HepG2 (cell line): ENCODE results near the gene TM9SF3. TPM values are rescaled to one million over a fixed set of nuclear protein-coding genes. Genes with fewer than 3 reads are reported as not detected.

ENCODE experiments used
- ATAC-seq: fragments of 200-7000 bp; cut with Tn5 transposase; 3 replicates; pipeline ENCODE4 v1.9.1; 2020; ENCODE audit warnings: mild to moderate bottlenecking, moderate library complexity
- BruUV-seq: library from RNA; stranded (reverse); fragments of 400-500 nt; replicated peaks from 2 replicates; lab custom pipeline; 2021; lab: Mats Ljungman, UMichigan
- CTCF ChIA-PET: fragments of 300-600 bp; formaldehyde crosslinking; extraction: SDS; loops from one replicate; lab custom pipeline; 2021; ENCODE audit warnings: low total read pairs, inconsistent platforms, low intra/inter-chr PET ratio; lab: Yijun Ruan, JAX
- POLR2A ChIA-PET: fragments of 350-600 bp; sonication (Branson Sonifier 250); formaldehyde crosslinking; loops from one replicate; lab custom pipeline; 2020; ENCODE audit warnings: antibody characterized with exemption, inconsistent platforms; lab: Yijun Ruan, JAX
- DNase-seq: peaks from one replicate; pipeline ENCODE4 v3.0.0-alpha.2; 2015; ENCODE audit warnings: low spot score
- FAIRE-seq: peaks from 3 replicates; lab custom pipeline; 2011; peaks lifted over from hg19 to GRCh38; lab: Jason Lieb, UNC
- H2AFZ ChIP-seq: one replicate; pipeline ENCODE4 v1.6.1; 2011; ENCODE audit warnings: low read length, inconsistent platforms
- H3K27ac ChIP-seq: fragments of 300-600 bp; 3 replicates; pipeline ENCODE4 v1.8.0; 2011; ENCODE audit warnings: mixed run types, mild to moderate bottlenecking, mixed read lengths, low read length, inconsistent platforms; ENCODE audit not compliant: insufficient read depth; ENCODE audit errors: extremely low read length
- H3K27me3 ChIP-seq, 2 experiments: fragments of 200-600 bp in 1 of 2; 2 replicates in 1 of 2; 3 replicates in 1 of 2; pipeline versions ENCODE4 v1.6.0 to v1.8.0; 2011; ENCODE audit warnings: low read length in 2 of 2, mild to moderate bottlenecking in 2 of 2, moderate library complexity in 2 of 2, inconsistent platforms in 1 of 2; ENCODE audit not compliant: insufficient read depth in 2 of 2, control insufficient read depth in 1 of 2
- H3K36me3 ChIP-seq, 2 experiments: fragments of 200-600 bp in 1 of 2; replicated peaks in 1 of 2; 2 replicates in 1 of 2; 3 replicates in 1 of 2; pipeline versions ENCODE4 v1.5.1 to v1.8.0; 2011; ENCODE audit warnings: low read length in 2 of 2, inconsistent platforms in 1 of 2; ENCODE audit not compliant: insufficient read depth in 2 of 2, control insufficient read depth in 1 of 2
- H3K4me1 ChIP-seq: 2 replicates; pipeline ENCODE4 v1.5.1; 2012; ENCODE audit warnings: low read length, inconsistent platforms; ENCODE audit not compliant: insufficient read depth
- H3K4me2 ChIP-seq: 2 replicates; pipeline ENCODE4 v1.6.0; 2011; ENCODE audit warnings: low read depth, low read length, inconsistent platforms
- H3K4me3 ChIP-seq, 3 experiments: fragments of 200-600 bp in 1 of 3; sonication (generic), shearing (Covaris generic) in 1 of 3; replicated peaks in 1 of 3; 2 replicates each; pipeline ENCODE4 v1.5.1; 2011 to 2016; ENCODE audit warnings: low read length in 3 of 3, inconsistent platforms in 2 of 3, low read depth in 2 of 3, mild to moderate bottlenecking in 2 of 3, control low read depth in 1 of 3, mixed read lengths in 1 of 3; ENCODE audit not compliant: insufficient read depth in 1 of 3
- H3K79me2 ChIP-seq: one replicate; pipeline ENCODE4 v1.6.1; 2011; ENCODE audit warnings: low read length, inconsistent platforms; ENCODE audit not compliant: insufficient read depth
- H3K9ac ChIP-seq: 2 replicates; pipeline ENCODE4 v1.6.0; 2011; ENCODE audit warnings: mild to moderate bottlenecking, low read depth, low read length, inconsistent platforms; ENCODE audit not compliant: insufficient read depth
- H3K9me3 ChIP-seq: 2 replicates; pipeline ENCODE4 v1.5.1; 2012; ENCODE audit warnings: mild to moderate bottlenecking, low read length
- H4K20me1 ChIP-seq: 2 replicates; pipeline ENCODE4 v1.6.0; 2011; ENCODE audit warnings: inconsistent platforms, mild to moderate bottlenecking, low read length, moderate library complexity; ENCODE audit not compliant: insufficient read depth
- CREM ChIP-seq, 2 experiments: sonication (generic) in 1 of 2; formaldehyde crosslinking in 1 of 2; IDR thresholded peaks; 2 replicates each; pipeline versions ENCODE4 v1.4.0 to v1.6.1; 2016 to 2020; ENCODE audit warnings: antibody characterized with exemption in 1 of 2, mild to moderate bottlenecking in 1 of 2, missing genetic modification reagents in 1 of 2
- DR1 ChIP-seq: sonication (generic); formaldehyde crosslinking; IDR thresholded peaks from 2 replicates; pipeline ENCODE4 v1.8.0; 2021; ENCODE audit warnings: mild to moderate bottlenecking, missing genetic modification reagents, inconsistent platforms
- JUN ChIP-seq: sonication (generic); formaldehyde crosslinking; IDR thresholded peaks from 2 replicates; pipeline ENCODE4 v1.4.0; 2020; ENCODE audit warnings: mild to moderate bottlenecking, missing genetic modification reagents
- MATR3 ChIP-seq: sonication (generic); formaldehyde crosslinking; IDR thresholded peaks from 2 replicates; pipeline ENCODE4 v1.4.0; 2020; ENCODE audit warnings: missing genetic modification reagents
- MXI1 ChIP-seq: IDR thresholded peaks from 3 replicates; pipeline ENCODE4 v1.6.1; 2012; ENCODE audit warnings: low read depth, low read length, inconsistent platforms, borderline replicate concordance
- NAIF1 ChIP-seq: sonication (generic); formaldehyde crosslinking; IDR thresholded peaks from 2 replicates; pipeline ENCODE4 v1.5.0; 2020; ENCODE audit warnings: mild to moderate bottlenecking, missing genetic modification reagents, borderline replicate concordance
- NFYC ChIP-seq: IDR thresholded peaks from 2 replicates; pipeline ENCODE4 v1.6.1; 2016; ENCODE audit warnings: missing genetic modification reagents, missing compliant biosample characterization
- PHF8 ChIP-seq: sonication (generic); formaldehyde crosslinking; IDR thresholded peaks from 2 replicates; pipeline ENCODE4 v1.5.0; 2020; ENCODE audit warnings: missing genetic modification reagents
- RXRB ChIP-seq: IDR thresholded peaks from 2 replicates; pipeline ENCODE4 v1.6.1; 2016; ENCODE audit warnings: borderline replicate concordance, missing genetic modification reagents, missing compliant biosample characterization
- YY1 ChIP-seq: IDR thresholded peaks from 2 replicates; pipeline ENCODE4 v1.6.1; 2011; ENCODE audit warnings: low read length, low read depth, moderate library complexity, mild to moderate bottlenecking; ENCODE audit not compliant: insufficient read depth, insufficient replicate concordance
- ZFP90 ChIP-seq: sonication (generic); formaldehyde crosslinking; IDR thresholded peaks from 2 replicates; pipeline ENCODE4 v1.8.0; 2022; ENCODE audit warnings: missing genetic modification reagents, mild to moderate bottlenecking, inconsistent platforms, borderline replicate concordance
- ZMYM3 ChIP-seq: sonication (generic); formaldehyde crosslinking; IDR thresholded peaks from 2 replicates; pipeline ENCODE4 v1.5.1; 2020; ENCODE audit warnings: mild to moderate bottlenecking, missing genetic modification reagents
- ZNF317 ChIP-seq: sonication (generic); formaldehyde crosslinking; IDR thresholded peaks from 2 replicates; pipeline ENCODE4 v1.5.0; 2020; ENCODE audit warnings: mild to moderate bottlenecking, missing genetic modification reagents
- ZNF510 ChIP-seq: sonication (generic); formaldehyde crosslinking; IDR thresholded peaks from 2 replicates; pipeline ENCODE4 v1.4.0; 2020; ENCODE audit warnings: low read depth, mild to moderate bottlenecking, missing genetic modification reagents
- ZNF7 ChIP-seq: IDR thresholded peaks from 2 replicates; pipeline ENCODE4 v1.6.1; 2016; ENCODE audit warnings: missing biosample characterization, missing genetic modification reagents
- WGBS: methylation state at CpG from one replicate; pipeline ENCODE4 v1.1.6; 2017; ENCODE audit warnings: low lambda C conversion rate; 5-methylcytosine and 5-hydroxymethylcytosine counted together
- in situ Hi-C: cut with HindIII; loops from 2 replicates; pipeline ENCODE4 v1.10.0; 2017; ENCODE audit warnings: low pct_unique_long_range_greater_than_20kb; ENCODE audit not compliant: extremely low pct_ligation_motif_present
- intact Hi-C: fragments of 100-400 bp; cut with micrococcal nuclease; formaldehyde crosslinking; loops from one replicate; pipeline ENCODE4 v1.10.0; 2022; ENCODE audit not compliant: unreplicated experiment
- polyA plus RNA-seq, 8 experiments: library from polyadenylated mRNA; depleted of rRNA in 3 of 8; stranded (reverse) in 7 of 8; unstranded in 1 of 8; fragments of >200 nt; fragmentation: Illumina TruSeq in 4 of 8; extraction: Trizol in 4 of 8; gene quantifications; 2 replicates each; pipeline versions ENCODE4 v1.2.1 to v1.2.3, GENCODE V29; 2011 to 2016; ENCODE audit warnings: low read depth in 4 of 8, missing spikeins in 1 of 8, mixed read lengths in 1 of 8; ENCODE audit not compliant: insufficient read depth in 1 of 8
- total RNA-seq, 5 experiments: library from RNA; depleted of rRNA; stranded (reverse); fragments of >200 nt; fragmentation: Illumina TruSeq; extraction: Trizol; gene quantifications; 2 replicates each; pipeline ENCODE4 v1.2.3, GENCODE V29; 2016; ENCODE audit warnings: low read depth in 1 of 5
- TF ChIP-seq, protein P1 (sequence below): sonication (generic); formaldehyde crosslinking; conservative IDR thresholded peaks from 2 replicates; pipeline ENCODE4 v1.4.0; 2020; ENCODE audit warnings: mild to moderate bottlenecking, missing genetic modification reagents, moderate library complexity
- TF ChIP-seq, protein P2 (sequence below): sonication (generic); formaldehyde crosslinking; IDR thresholded peaks from 2 replicates; pipeline ENCODE4 v1.4.0; 2020; ENCODE audit warnings: missing genetic modification reagents
- TF ChIP-seq, protein P3 (sequence below): sonication (generic); formaldehyde crosslinking; IDR thresholded peaks from 2 replicates; pipeline ENCODE4 v1.4.0; 2020; ENCODE audit warnings: missing genetic modification reagents, borderline replicate concordance

TM9SF3 gene
- total and polyA plus RNA-seq, 2 of the 13 experiments (the other 11 are each of a cell fraction or from before 2014, with no cell fraction given) = 43.8 to 120 TPM

DNA sequence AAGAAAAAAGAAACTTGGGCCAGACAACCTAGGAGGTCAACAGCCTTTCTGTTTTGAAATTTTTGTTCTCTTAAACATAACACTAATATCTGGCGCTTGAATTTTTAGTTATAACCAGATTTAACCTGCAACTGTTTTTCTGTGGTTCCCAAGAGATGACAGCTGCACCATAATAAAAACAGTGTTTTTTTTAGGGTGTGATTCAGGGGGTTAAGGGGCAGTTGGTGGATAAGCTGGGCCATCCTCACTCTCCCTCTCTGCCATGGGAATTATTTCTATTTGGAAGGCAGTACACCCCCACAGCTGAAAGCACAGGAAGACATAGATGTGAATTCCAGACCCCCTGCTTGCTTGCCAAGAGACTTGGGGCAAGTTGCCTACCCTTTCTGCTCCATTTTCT lies 20.1 kb upstream of the TM9SF3 start (continued):
- no peak for TF ChIP-seq CREM (IDR thresholded peaks at IDR 0.05)
- TF ChIP-seq CREM (CRISPR knock-in tag; IDR thresholded peaks at IDR 0.05) = no peak
- no peak for TF ChIP-seq ZNF7 (CRISPR knock-in tag)
- TF ChIP-seq NAIF1 (CRISPR knock-in tag) = no peak
- no peak for TF ChIP-seq PHF8
- no peak for TF ChIP-seq ZFP90
- TF ChIP-seq, all 625 proteins: peak for 0

DNA sequence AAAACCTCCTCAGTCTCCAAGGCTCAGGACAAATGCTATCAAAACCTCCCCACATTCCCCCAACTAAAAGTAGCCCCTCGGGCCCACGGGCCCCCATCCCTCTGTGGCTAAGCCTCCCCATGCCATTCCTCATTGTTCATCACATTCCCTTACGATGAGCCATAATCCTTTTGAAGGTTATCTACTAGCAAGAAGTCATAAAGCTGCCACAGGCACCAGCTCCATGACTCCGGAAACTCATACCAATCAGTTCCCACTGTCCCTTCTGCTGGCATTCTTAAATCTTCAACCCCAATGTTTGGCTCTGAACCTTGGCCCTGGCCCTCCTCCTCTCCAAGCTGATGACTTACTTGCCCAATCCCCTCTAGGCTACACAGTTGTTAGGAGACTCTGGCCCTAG lies 19.4 kb upstream of the TM9SF3 start:
- Histone ChIP-seq H2AFZ (no peak overlapping the region), H3K9me3 (no peaks in the 10 kb centered on the region), H4K20me1 (no peaks in the 10 kb centered on the region), H3K9ac (no peak overlapping the region), H3K4me1 (peaks cover 29% of the 10 kb centered on the region), H3K27ac (no peak overlapping the region), H3K4me2 (no peak overlapping the region), H3K4me3 (no peak overlapping the region), H3K36me3 (no peaks in the 10 kb centered on the region), H3K27me3 (0 out of 5 replicates have a peak, but pooled peaks cover 0 to 1% of the 10 kb centered on the region in 2 experiments), H3K79me2 (no peaks in the 10 kb centered on the region)
- in situ Hi-C loops (no loop called here), intact Hi-C loops (no loop called here)
- WGBS = 51% methylated on average over 4 of the region's 4 CpGs
- ATAC-seq (no peak), FAIRE-seq (no peak), DNase-seq (no peak)
- BruUV-seq = no TSS peak
- ChIA-PET POLR2A (no interaction called here), CTCF (no interaction called here)
- TF ChIP-seq DR1 (no peak), MXI1 (no peak), RXRB (no peak), ZNF510 (CRISPR knock-in tag) (no peak), ZNF317 (no peak), JUN (CRISPR knock-in tag) (no peak), MATR3 (no peak), YY1 (no peak), NFYC (CRISPR knock-in tag) (no peak), ZMYM3 (CRISPR knock-in tag) (no peak)
- TF ChIP-seq, protein P1, sequence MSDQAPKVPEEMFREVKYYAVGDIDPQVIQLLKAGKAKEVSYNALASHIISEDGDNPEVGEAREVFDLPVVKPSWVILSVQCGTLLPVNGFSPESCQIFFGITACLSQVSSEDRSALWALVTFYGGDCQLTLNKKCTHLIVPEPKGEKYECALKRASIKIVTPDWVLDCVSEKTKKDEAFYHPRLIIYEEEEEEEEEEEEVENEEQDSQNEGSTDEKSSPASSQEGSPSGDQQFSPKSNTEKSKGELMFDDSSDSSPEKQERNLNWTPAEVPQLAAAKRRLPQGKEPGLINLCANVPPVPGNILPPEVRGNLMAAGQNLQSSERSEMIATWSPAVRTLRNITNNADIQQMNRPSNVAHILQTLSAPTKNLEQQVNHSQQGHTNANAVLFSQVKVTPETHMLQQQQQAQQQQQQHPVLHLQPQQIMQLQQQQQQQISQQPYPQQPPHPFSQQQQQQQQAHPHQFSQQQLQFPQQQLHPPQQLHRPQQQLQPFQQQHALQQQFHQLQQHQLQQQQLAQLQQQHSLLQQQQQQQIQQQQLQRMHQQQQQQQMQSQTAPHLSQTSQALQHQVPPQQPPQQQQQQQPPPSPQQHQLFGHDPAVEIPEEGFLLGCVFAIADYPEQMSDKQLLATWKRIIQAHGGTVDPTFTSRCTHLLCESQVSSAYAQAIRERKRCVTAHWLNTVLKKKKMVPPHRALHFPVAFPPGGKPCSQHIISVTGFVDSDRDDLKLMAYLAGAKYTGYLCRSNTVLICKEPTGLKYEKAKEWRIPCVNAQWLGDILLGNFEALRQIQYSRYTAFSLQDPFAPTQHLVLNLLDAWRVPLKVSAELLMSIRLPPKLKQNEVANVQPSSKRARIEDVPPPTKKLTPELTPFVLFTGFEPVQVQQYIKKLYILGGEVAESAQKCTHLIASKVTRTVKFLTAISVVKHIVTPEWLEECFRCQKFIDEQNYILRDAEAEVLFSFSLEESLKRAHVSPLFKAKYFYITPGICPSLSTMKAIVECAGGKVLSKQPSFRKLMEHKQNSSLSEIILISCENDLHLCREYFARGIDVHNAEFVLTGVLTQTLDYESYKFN = no peak
- TF ChIP-seq, protein P2, sequence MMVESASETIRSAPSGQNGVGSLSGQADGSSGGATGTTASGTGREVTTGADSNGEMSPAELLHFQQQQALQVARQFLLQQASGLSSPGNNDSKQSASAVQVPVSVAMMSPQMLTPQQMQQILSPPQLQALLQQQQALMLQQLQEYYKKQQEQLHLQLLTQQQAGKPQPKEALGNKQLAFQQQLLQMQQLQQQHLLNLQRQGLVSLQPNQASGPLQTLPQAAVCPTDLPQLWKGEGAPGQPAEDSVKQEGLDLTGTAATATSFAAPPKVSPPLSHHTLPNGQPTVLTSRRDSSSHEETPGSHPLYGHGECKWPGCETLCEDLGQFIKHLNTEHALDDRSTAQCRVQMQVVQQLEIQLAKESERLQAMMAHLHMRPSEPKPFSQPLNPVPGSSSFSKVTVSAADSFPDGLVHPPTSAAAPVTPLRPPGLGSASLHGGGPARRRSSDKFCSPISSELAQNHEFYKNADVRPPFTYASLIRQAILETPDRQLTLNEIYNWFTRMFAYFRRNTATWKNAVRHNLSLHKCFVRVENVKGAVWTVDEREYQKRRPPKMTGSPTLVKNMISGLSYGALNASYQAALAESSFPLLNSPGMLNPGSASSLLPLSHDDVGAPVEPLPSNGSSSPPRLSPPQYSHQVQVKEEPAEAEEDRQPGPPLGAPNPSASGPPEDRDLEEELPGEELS (CRISPR knock-in tag) = no peak
- TF ChIP-seq, protein P3, sequence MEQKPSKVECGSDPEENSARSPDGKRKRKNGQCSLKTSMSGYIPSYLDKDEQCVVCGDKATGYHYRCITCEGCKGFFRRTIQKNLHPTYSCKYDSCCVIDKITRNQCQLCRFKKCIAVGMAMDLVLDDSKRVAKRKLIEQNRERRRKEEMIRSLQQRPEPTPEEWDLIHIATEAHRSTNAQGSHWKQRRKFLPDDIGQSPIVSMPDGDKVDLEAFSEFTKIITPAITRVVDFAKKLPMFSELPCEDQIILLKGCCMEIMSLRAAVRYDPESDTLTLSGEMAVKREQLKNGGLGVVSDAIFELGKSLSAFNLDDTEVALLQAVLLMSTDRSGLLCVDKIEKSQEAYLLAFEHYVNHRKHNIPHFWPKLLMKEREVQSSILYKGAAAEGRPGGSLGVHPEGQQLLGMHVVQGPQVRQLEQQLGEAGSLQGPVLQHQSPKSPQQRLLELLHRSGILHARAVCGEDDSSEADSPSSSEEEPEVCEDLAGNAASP (CRISPR knock-in tag) = no peak
